Kidney epithelial cell (primary cell): Measurements from ENCODE around the gene TMEM263. TPM values are rescaled to one million over a fixed set of nuclear protein-coding genes. Genes with fewer than 3 reads are reported as not detected.

Source experiments
- DNase-seq: peaks from one replicate; pipeline ENCODE4 v3.0.0-alpha.2; 2010; ENCODE audit warnings: low read depth
- H3K27me3 ChIP-seq: 2 replicates; pipeline ENCODE4 v1.6.0; 2011; ENCODE audit warnings: low read length; ENCODE audit not compliant: control insufficient read depth, insufficient read depth
- H3K36me3 ChIP-seq: 2 replicates; pipeline ENCODE4 v1.5.1; 2011; ENCODE audit warnings: low read length; ENCODE audit not compliant: control insufficient read depth, insufficient read depth
- H3K4me3 ChIP-seq: 2 replicates; pipeline ENCODE4 v1.5.1; 2011; ENCODE audit warnings: low read depth, mild to moderate bottlenecking, control low read depth, low read length
- total RNA-seq: library from RNA; depleted of rRNA; stranded (reverse); fragments of >200 nt; gene quantifications from 2 replicates; pipeline ENCODE4 v1.2.3, GENCODE V29; 2015
- TF ChIP-seq, protein P1 (sequence below): IDR thresholded peaks from 2 replicates; pipeline ENCODE4 v1.5.1; 2011; ENCODE audit warnings: mild to moderate bottlenecking, moderate library complexity, low read length, control low read depth, inconsistent platforms; ENCODE audit not compliant: insufficient read depth, poor library complexity, severe bottlenecking

The TMEM263 gene
- 29.6 and 30.3 TPM in 2 replicates for total RNA-seq

DNA sequence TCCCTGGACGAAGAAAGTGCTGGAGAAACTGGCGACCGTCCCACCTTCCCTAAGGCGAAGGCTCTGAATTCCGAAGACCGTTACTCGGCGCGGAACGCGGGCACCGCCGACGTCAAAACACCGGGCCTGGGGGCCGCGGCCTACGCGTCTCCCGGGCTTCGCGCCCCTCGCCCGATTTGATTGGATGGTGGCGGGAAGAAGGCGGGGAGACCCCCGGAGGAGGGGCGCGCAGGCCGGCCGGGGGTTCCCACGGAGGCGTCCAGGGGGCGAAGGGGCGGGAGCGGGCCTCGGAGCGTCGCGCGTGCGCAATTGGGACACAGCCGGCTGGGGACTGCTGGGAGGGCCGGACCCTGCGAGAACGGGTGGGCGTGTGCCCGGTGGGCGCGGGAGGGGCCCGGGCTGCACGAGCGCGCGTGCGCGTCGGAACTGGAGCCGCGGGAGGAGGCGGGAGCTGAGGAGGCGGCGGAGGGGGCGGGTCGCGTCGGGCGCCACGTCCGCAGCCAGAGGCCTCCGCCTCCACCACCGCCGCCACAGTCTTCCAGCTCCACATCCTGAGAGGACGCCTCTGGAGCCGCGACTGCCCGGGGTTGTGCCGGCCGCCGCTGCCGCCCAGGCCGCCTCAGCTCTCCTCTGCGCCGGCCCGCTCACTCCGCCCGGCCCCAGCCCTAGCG, at the start of gene TMEM263:
TSS of gene TMEM263 (plus strand) at position 531 of the 671 bp plus-strand sequence. CDS start 11,210 bp downstream, outside the sequence.
- TF ChIP-seq, protein P1, sequence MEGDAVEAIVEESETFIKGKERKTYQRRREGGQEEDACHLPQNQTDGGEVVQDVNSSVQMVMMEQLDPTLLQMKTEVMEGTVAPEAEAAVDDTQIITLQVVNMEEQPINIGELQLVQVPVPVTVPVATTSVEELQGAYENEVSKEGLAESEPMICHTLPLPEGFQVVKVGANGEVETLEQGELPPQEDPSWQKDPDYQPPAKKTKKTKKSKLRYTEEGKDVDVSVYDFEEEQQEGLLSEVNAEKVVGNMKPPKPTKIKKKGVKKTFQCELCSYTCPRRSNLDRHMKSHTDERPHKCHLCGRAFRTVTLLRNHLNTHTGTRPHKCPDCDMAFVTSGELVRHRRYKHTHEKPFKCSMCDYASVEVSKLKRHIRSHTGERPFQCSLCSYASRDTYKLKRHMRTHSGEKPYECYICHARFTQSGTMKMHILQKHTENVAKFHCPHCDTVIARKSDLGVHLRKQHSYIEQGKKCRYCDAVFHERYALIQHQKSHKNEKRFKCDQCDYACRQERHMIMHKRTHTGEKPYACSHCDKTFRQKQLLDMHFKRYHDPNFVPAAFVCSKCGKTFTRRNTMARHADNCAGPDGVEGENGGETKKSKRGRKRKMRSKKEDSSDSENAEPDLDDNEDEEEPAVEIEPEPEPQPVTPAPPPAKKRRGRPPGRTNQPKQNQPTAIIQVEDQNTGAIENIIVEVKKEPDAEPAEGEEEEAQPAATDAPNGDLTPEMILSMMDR: no peak
- DNase-seq: peak; percentile 63
- H3K27me3 ChIP-seq: no peaks in the 10 kb centered on the region
- H3K36me3 ChIP-seq: no peaks in the 10 kb centered on the region
- H3K4me3 ChIP-seq: peak within 1 kb of the TSS; percentile 87

DNA sequence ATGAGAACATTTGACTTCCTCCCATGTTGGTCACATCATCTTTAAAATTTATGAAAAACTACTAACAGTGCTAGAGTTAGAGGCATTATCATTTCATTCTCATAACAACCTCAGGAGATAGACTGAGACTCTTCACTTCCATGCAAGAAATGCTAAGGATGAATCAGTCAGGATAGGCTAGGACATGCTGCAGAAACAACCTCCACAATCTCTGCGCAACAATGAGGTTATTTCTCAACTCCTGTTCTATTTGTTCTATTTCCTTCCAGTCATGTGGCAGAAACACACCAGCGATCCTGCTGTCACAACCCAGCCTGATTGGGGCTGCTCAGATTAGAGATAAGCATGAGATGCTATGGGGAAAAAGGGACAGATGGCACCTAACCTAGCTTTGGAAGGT, 49.0 kb upstream of the TMEM263 start:
- H3K27me3 ChIP-seq: peaks cover 3% of the 10 kb centered on the region
- no peak for DNase-seq
- TF ChIP-seq, protein P1: no peak
- no peak overlapping the region for H3K4me3 ChIP-seq
- H3K36me3 ChIP-seq: no peaks in the 10 kb centered on the region

DNA sequence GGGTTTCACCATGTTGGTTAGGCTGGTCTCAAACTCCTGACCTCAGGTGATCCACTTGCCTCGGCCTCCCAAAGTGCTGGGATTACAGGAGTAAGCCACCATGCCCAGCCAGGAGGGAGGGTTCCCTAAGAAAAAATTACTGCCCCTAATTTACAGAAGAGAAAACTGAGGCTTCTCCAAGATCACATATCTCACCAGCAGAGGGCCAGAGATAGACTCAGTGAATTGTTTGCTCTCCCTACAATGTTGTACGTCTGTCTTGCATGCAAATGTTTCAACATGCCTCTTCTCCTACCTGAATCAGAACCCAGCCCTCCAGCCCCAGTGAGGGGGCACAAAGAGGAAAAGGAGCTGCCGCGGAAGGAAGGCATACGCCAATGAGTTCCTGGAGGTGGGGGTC, 48.3 kb upstream of the TMEM263 start:
- DNase-seq: no peak
- Histone ChIP-seq H3K36me3 (no peaks in the 10 kb centered on the region), H3K4me3 (no peak overlapping the region), H3K27me3 (peaks cover 3% of the 10 kb centered on the region)
- TF ChIP-seq, protein P1: no peak

DNA sequence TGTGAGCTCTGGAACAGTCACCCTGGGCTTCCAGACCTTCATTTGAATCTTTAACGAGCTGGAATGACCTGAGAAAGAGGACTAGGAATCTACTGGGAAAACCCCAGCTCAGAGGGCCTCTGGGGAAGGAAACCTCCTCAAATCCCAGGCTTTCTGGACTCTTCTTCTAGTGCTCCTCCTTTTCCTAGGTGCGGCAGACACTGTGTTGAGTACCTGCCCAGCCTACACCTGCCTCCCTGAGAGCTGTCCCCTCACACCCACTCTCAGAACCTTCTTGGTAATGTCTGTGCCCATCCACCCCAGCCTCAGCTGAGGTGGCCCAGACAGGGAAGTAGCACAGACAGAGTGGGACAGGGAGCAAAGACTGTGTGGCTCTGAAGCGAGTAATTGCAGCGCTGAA, 47.9 kb upstream of the TMEM263 start:
- Histone ChIP-seq H3K36me3 (no peaks in the 10 kb centered on the region), H3K4me3 (no peak overlapping the region), H3K27me3 (peaks cover 3% of the 10 kb centered on the region)
- TF ChIP-seq, protein P1: no peak
- no peak for DNase-seq

DNA sequence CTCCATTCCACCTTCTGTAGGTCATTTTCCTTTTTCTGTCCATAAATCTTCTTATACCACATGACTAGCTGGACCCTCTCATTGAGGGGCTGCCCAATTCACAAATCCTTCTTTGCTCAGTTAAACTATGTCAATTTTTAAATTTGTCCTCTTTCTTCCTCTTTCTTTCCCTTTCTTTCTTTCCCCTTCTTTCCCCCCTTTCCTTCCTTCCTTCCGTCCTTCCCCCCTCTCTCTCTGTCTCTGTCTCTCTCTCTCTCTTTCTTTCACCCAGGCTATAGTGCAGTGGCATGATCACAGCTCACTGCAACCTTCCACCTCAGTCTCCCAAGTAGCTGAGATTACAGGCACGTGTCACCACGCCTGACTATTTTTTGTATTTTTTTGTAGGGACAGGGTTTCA, 47.1 kb upstream of the TMEM263 start:
- H3K36me3 ChIP-seq: no peaks in the 10 kb centered on the region
- DNase-seq: no peak
- no peak overlapping the region for H3K4me3 ChIP-seq
- TF ChIP-seq, protein P1: no peak
- no peaks in the 10 kb centered on the region for H3K27me3 ChIP-seq

DNA sequence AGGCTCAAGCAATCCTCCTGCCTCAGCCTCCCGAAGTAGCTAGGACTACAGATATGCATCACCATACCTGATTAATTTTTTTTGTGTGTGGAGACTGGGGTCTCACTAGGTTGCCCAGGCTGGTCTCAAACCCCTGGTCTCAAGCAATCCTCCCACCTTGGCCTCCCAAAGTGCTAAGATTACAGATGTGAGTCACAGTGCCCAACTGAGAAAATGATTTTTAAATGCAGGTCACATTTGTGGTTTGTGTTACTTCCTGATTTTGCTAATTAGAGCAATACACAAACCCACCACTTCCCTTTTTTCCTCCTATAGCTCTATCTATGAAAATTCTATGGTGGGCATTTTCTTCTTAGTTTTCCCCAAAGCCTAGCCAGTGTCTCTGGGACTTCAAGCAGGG, 45.5 kb upstream of the TMEM263 start:
- TF ChIP-seq, protein P1: no peak
- Histone ChIP-seq H3K4me3 (no peak overlapping the region), H3K27me3 (no peaks in the 10 kb centered on the region), H3K36me3 (no peaks in the 10 kb centered on the region)
- no peak for DNase-seq
